NCI-H2107 treated with DMSO at 0.1 percent for 48 hours (cell line): ENCODE results near the gene OCRL.

Experiments used
- DNase-seq: peaks from one replicate; lab custom pipeline; 2025; ENCODE audit not compliant: unreplicated experiment; lab: John Stamatoyannopoulos, UW

Gene OCRL

GRCh38 chrX:129631849-129632248 is 91.8 kb downstream of the OCRL start:
- DNase-seq, result no peak

- no peak for DNase-seq
These were observed 92.4 kb downstream of the OCRL start for GRCh38 chrX:129632443-129632842.

- DNase-seq, result no peak
These were observed 94.5 kb downstream of the OCRL start for GRCh38 chrX:129634541-129634940.

GRCh38 chrX:129636175-129636681 is 96.2 kb downstream of the OCRL start:
- no peak for DNase-seq

GRCh38 chrX:129637217-129638109 is 97.4 kb downstream of the OCRL start:
- DNase-seq, result peak; percentile 67

- no peak for DNase-seq
These were observed 98.9 kb downstream of the OCRL start for GRCh38 chrX:129638917-129639316.

- DNase-seq, result no peak
These were observed 100.7 kb downstream of the OCRL start for GRCh38 chrX:129640737-129641136.

- DNase-seq, result no peak
These were observed 101.4 kb downstream of the OCRL start for GRCh38 chrX:129641469-129641868.

GRCh38 chrX:129641941-129642340 is 101.9 kb downstream of the OCRL start:
- DNase-seq, result no peak
